HUES48 (cell line): ENCODE data around the gene SCLY.
"Not testable (repeated sequence)": the region's sequence is repeated elsewhere in the genome, so short reads cannot be mapped to it uniquely, and the experiment has no call there.

Experiments
- H3K27ac ChIP-seq: one replicate; pipeline ENCODE4 v1.7.0; 2013; ENCODE audit warnings: low read depth, low read length, inconsistent platforms
- H3K27me3 ChIP-seq: 2 replicates; pipeline ENCODE4 v1.6.1; 2013; ENCODE audit warnings: mild to moderate bottlenecking, low read length; ENCODE audit not compliant: control insufficient read depth, insufficient read depth
- H3K36me3 ChIP-seq: 2 replicates; pipeline ENCODE4 v1.6.1; 2013; ENCODE audit warnings: low read length; ENCODE audit not compliant: control insufficient read depth, insufficient read depth
- H3K4me1 ChIP-seq: 2 replicates; pipeline ENCODE4 v1.6.1; 2013; ENCODE audit warnings: mild to moderate bottlenecking, low read length; ENCODE audit not compliant: control insufficient read depth, insufficient read depth
- H3K4me3 ChIP-seq: 2 replicates; pipeline ENCODE4 v1.5.1; 2013; ENCODE audit warnings: mild to moderate bottlenecking, low read depth, low read length
- H3K9ac ChIP-seq: 2 replicates; pipeline ENCODE4 v1.6.1; 2013; ENCODE audit warnings: mild to moderate bottlenecking, low read depth, low read length, moderate library complexity
- H3K9me3 ChIP-seq: 2 replicates; pipeline ENCODE4 v1.6.1; 2013; ENCODE audit warnings: low read length; ENCODE audit not compliant: control insufficient read depth, insufficient read depth

The SCLY gene

GRCh38 chr2:238027058-238027457, 33.7 kb upstream of the SCLY start:
- Histone ChIP-seq H3K4me1 (peaks cover 13% of the 10 kb centered on the region), H3K36me3 (peaks cover 28% of the 10 kb centered on the region), H3K27ac (no peak overlapping the region), H3K27me3 (no peaks in the 10 kb centered on the region), H3K4me3 (no peak overlapping the region), H3K9me3 (no peaks in the 10 kb centered on the region), H3K9ac (no peak overlapping the region)

- no peak overlapping the region for H3K27ac ChIP-seq
- no peaks in the 10 kb centered on the region for H3K27me3 ChIP-seq
- H3K4me1 ChIP-seq, result peaks cover 13% of the 10 kb centered on the region
- no peak overlapping the region for H3K4me3 ChIP-seq
- H3K36me3 ChIP-seq, result peaks cover 35% of the 10 kb centered on the region
- no peaks in the 10 kb centered on the region for H3K9me3 ChIP-seq
- H3K9ac ChIP-seq, result no peak overlapping the region
Measured at GRCh38 chr2:238027591-238028415, 33.0 kb upstream of the SCLY start.

DNA sequence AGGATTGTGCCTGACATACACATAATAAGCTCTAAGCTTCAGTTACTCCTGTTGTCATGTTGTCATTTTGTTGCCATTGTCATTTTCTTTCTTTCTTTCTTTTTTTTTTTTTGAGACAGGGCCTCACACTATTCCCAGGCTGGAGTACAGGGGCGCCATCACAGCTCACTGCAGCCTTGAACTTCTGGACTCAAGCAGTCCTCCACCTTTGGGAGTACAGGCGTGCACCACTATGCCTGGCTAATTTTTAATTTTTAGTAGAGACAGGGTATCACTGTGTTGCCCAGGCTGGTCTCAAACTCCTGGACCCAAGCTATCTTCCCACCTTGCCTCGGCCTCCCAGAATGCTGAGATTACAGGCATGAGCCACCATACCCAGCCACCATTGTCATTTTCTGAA, 30.9 kb upstream of the SCLY start:
- Histone ChIP-seq H3K36me3 (peaks cover 45% of the 10 kb centered on the region), H3K9ac (no peak overlapping the region), H3K9me3 (no peaks in the 10 kb centered on the region), H3K4me1 (peaks cover 13% of the 10 kb centered on the region), H3K4me3 (no peak overlapping the region), H3K27me3 (no peaks in the 10 kb centered on the region), H3K27ac (no peak overlapping the region)

GRCh38 chr2:238030422-238031155, 30.2 kb upstream of the SCLY start:
- Histone ChIP-seq H3K9me3 (no peaks in the 10 kb centered on the region), H3K36me3 (peaks cover 47% of the 10 kb centered on the region), H3K4me1 (peaks cover 13% of the 10 kb centered on the region), H3K4me3 (no peak overlapping the region), H3K27ac (no peak overlapping the region), H3K27me3 (no peaks in the 10 kb centered on the region), H3K9ac (no peak overlapping the region)

- H3K36me3 ChIP-seq, result peaks cover 55% of the 10 kb centered on the region
- H3K9me3 ChIP-seq, result no peaks in the 10 kb centered on the region
Measured at GRCh38 chr2:238031751-238032150, 29.1 kb upstream of the SCLY start.

DNA sequence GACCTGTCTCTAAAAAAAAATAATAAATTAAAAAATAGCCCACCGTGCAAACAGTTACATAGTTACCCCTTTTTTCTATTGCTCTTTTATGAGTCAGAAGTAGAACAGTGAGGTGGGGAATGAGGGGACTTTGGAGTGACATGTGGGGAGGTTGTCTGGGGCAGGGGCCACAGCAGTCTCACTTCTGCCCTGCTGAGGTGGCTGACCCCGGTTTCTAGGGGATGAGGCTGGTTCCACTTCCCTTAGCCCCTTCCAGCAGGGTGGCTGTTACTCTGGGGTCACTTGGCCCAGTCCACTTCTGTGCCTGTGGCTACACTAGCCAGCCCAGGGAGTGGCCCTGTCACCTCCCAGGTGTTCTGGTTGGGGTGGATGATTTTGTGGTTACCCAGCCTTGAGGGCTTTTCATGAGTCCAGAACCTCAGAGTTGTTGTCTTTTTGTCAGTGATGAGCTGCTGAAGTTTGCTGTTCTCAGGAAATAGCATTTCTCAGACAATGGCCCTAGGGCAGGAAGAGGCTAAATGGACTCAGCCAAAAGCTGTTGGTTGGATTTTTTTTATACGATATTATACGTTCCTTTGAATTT, 28.0 kb upstream of the SCLY start:
- Histone ChIP-seq H3K27me3 (no peaks in the 10 kb centered on the region), H3K9me3 (no peaks in the 10 kb centered on the region), H3K4me1 (peaks cover 5% of the 10 kb centered on the region), H3K9ac (no peak overlapping the region), H3K36me3 (peaks cover 58% of the 10 kb centered on the region), H3K4me3 (no peak overlapping the region), H3K27ac (no peak overlapping the region)

More at GRCh38 chr2:238031751-238032150, 29.1 kb upstream of the SCLY start:
- Histone ChIP-seq H3K27me3 (no peaks in the 10 kb centered on the region), H3K9ac (no peak overlapping the region), H3K27ac (no peak overlapping the region), H3K4me3 (no peak overlapping the region), H3K4me1 (peaks cover 13% of the 10 kb centered on the region)

- not testable (repeated sequence) for H3K4me1 ChIP-seq, H3K9me3 ChIP-seq, H3K27ac ChIP-seq, H3K27me3 ChIP-seq, H3K9ac ChIP-seq, H3K4me3 ChIP-seq
- H3K36me3 ChIP-seq, result peaks cover 66% of the 10 kb centered on the region
Measured at GRCh38 chr2:238033991-238034390, 26.8 kb upstream of the SCLY start.

DNA sequence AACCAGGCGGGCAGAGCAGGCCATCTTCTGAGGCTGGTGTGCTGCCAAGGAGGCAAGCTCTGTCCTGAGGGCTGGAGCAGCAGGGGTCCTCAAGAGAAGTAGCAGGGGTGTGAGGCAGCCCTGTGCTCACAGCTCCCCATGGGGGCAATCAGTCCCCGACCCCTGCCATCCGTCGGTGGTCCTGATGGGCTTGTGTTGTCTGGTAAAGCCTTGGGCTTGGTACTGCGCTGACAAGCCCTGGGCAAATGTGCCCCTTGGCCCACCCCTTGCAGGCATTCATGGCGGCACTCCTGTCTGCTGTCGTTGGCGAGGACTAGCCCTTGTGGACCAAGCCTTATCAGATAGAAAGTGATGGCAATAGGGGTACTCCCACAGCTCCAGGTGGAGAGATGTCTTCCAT, 22.6 kb upstream of the SCLY start:
- H3K27ac ChIP-seq, result no peak overlapping the region
- H3K27me3 ChIP-seq, result no peaks in the 10 kb centered on the region
- no peaks in the 10 kb centered on the region for H3K4me1 ChIP-seq
- no peak overlapping the region for H3K4me3 ChIP-seq
- no peak overlapping the region for H3K9ac ChIP-seq
- H3K36me3 ChIP-seq, result peaks cover 64% of the 10 kb centered on the region
- H3K9me3 ChIP-seq, result no peaks in the 10 kb centered on the region

DNA sequence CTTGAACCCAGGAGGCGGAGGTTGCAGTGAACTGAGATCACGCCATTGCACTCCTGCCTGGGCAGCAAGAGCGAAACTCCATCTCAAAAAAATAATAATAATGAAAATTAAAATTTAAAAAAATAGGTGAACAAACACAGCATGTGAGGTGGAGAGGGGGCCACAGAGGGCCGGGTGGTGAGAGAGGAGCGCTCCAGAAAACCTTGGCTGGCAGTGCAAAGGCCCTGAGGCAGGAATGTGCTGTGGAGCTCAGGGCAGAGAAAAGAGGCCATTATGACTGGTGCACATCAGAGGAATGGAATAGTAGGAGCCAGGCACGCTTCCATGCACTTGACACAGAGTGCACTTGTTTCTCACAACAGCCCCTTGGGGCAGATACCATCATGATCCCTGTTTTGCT, 21.6 kb upstream of the SCLY start:
- H3K36me3 ChIP-seq, result peaks cover 64% of the 10 kb centered on the region
- H3K9me3 ChIP-seq, result no peaks in the 10 kb centered on the region
- H3K4me1 ChIP-seq, result no peaks in the 10 kb centered on the region
- no peak overlapping the region for H3K4me3 ChIP-seq
- no peak overlapping the region for H3K9ac ChIP-seq
- H3K27ac ChIP-seq, result no peak overlapping the region
- no peaks in the 10 kb centered on the region for H3K27me3 ChIP-seq

- Histone ChIP-seq H3K27me3 (no peaks in the 10 kb centered on the region), H3K9me3 (no peaks in the 10 kb centered on the region), H3K36me3 (peaks cover 64% of the 10 kb centered on the region), H3K27ac (no peak overlapping the region), H3K9ac (no peak overlapping the region), H3K4me1 (no peaks in the 10 kb centered on the region), H3K4me3 (no peak overlapping the region)
Measured at GRCh38 chr2:238039985-238040384, 20.8 kb upstream of the SCLY start.

DNA sequence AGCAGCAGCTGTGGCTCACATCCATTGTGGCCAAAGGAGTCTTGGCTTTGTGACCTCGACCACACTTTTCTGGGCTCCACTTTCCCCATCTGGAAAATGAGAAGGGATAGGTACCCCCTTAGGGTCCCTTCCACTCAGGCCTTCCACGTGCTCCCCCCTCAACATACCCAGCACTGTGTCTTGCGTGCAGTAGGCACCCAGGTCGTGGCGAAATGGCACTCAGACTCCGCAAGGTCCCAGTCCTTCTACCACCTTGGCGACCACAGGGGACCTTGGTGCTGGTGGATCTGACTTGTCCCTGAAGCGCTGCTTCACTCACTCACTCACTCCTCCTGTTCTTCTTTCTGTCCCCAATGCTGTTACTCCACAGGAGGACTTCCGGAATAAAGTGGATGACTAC, 19.9 kb upstream of the SCLY start:
- Histone ChIP-seq H3K4me1 (no peaks in the 10 kb centered on the region), H3K27ac (no peak overlapping the region), H3K4me3 (no peak overlapping the region), H3K9ac (no peak overlapping the region), H3K9me3 (no peaks in the 10 kb centered on the region), H3K27me3 (no peaks in the 10 kb centered on the region), H3K36me3 (peaks cover 62% of the 10 kb centered on the region)
